ENCODE results near the gene CAMKV. TPM values are rescaled to one million over a fixed set of nuclear protein-coding genes. Genes with fewer than 3 reads are reported as not detected.

Gene CAMKV
- total and polyA plus RNA-seq, 8 donors, result 0.03 to 1.5 TPM; not detected in 6

DNA sequence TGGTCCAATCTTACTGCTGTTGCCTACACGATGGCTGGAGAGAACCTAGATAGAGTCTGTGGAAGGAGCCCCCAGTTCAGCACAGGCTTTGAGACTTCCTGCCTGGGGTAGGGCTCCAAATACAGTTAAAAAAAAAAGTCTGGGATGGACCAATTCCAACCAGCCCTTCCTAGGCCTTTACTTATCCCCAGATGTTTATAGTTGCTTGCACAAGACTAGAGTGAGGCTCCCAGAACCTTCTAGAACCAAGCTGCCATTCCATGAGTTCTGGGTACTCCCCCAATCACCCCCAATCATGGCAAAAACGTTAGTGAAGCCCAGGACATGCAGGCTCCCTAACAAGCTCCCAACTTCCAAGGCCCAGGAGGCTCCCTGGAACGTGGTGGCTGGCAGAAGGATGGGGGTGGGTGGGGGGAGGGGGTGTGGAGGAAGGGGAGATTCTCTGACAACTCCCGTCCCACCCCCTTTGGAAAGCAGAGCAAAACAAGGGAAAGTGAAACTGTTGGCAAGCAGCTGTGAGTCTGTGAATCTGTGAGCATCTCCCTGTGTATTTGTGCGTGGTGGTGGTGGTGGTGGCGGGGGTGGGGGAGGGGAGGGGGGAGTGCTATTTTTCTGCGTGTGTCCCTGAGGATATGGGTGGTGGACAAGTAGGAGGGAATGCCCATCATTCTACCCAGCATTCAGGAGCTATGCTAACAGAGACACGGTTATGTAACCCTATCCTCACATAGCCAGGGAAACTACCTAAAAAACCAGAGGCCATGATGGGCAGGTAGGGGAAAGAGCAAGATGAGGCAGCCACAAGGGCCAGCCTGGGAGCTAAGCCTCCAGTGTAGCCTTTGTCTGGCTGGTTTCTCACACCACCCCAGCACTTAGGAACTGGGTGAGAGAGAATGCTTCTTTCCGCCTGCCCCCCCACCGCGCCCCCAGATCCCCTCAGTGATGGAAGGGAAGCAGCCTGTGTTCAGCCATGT is 31.9 kb upstream of the CAMKV start:
- no peaks in the 10 kb centered on the region for H3K9me3 ChIP-seq
- intact Hi-C loops (cut with DNase I; ENCODE audit: low total_unique reads), result no loop called here
- peaks cover 37 to 88% (median 68%) of the 10 kb centered on the region in 4 donors for H3K4me1 ChIP-seq
- peak in 1 of 2 donors; percentile 73 for DNase-seq
- H3K36me3 ChIP-seq, result peaks cover 2 to 19% (median 17%) of the 10 kb centered on the region in 4 donors
- H3K27ac ChIP-seq, result peak overlapping the region; percentile 86 to 94 (median 90)
- no peak for TF ChIP-seq POLR2A (IDR thresholded peaks at IDR 0.05)
- no peak for TF ChIP-seq POLR2AphosphoS5 (IDR thresholded peaks at IDR 0.05)
- no peak for TF ChIP-seq CTCF (IDR thresholded peaks at IDR 0.05)
- no peak for TF ChIP-seq EP300 (IDR thresholded peaks at IDR 0.05)
- peak overlapping the region; percentile 40 to 54 (median 49) for H3K4me3 ChIP-seq
- H3K27me3 ChIP-seq, result no peaks in the 10 kb centered on the region
- 27 to 39% (median 31%) methylated on average over 10 to 11 of the region's 11 CpGs for WGBS, 5 donors

DNA sequence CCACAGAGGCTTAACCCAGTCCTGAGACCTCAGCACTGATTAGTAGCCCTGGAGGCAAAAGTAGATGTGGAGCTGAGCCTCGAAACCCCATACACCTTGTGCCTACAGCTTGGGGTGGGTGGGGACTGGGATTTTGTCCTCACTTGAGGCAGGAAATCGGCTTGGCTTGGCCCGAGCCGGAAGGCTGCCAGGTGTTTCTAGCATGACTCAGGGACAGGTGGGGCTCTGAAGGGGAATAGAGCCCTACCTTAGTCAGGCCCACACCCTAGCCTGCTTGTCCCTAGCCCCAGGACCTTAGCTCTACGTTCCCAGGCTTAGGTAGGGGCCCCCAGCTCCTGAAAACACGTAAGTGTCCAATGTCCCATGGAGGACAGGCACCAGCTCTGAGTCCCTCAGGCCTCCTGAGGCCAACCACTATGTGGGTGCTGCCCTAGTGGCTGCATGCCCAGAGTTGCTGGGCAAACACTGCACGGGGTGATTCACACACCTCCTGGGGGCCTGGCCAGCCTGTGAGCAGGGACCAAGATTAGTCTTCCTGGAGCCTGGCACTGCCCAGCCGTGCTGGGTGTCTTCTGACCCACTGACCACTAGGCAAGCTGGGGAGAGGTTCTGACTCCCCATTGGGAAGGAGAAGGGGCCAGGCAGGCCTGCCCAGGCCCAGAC is 30.9 kb upstream of the CAMKV start:
- 26 to 61% (median 32%) methylated on average over 4 to 8 of the region's 8 CpGs for WGBS, 5 donors
- peak overlapping the region; percentile 3 to 54 (median 34) for H3K4me3 ChIP-seq

GRCh38 chr3:49899815-49900214 is 30.1 kb upstream of the CAMKV start:
- Histone ChIP-seq H3K4me3 (peak overlapping the region in 3 of 4 donors; percentile 4 to 54 (median 16)), H3K4me1 (peaks cover 24 to 70% (median 50%) of the 10 kb centered on the region in 4 donors), H3K9me3 (no peaks in the 10 kb centered on the region), H3K27ac (peak overlapping the region; percentile 86 to 93 (median 90)), H3K27me3 (no peaks in the 10 kb centered on the region), H3K36me3 (peaks cover 18 to 38% (median 35%) of the 10 kb centered on the region in 4 donors)
- WGBS, 5 donors, result 64 to 83% (median 81%) methylated on average over 5 of the region's 5 CpGs
- DNase-seq, result peak in 1 of 2 donors; percentile 38
- intact Hi-C loops (cut with DNase I; ENCODE audit: low total_unique reads), result no loop called here
- TF ChIP-seq CTCF (IDR thresholded peaks at IDR 0.05), result peak in 1 of 7 experiments; percentile 8
- TF ChIP-seq POLR2A (IDR thresholded peaks at IDR 0.05), result no peak

More for the DNA sequence above, 30.9 kb upstream of the CAMKV start:
- peak; percentile 91 to 93 for DNase-seq
- peak overlapping the region; percentile 86 to 93 (median 90) for H3K27ac ChIP-seq
- TF ChIP-seq EP300 (IDR thresholded peaks at IDR 0.05) (no peak), POLR2A (IDR thresholded peaks at IDR 0.05) (peak in 1 of 4 donors; percentile 77), CTCF (IDR thresholded peaks at IDR 0.05) (peak in 2 of 7 experiments; percentile 8 to 25), POLR2AphosphoS5 (IDR thresholded peaks at IDR 0.05) (peak in 2 of 3 donors; percentile 82 to 95)
- H3K4me1 ChIP-seq, result peaks cover 31 to 78% (median 58%) of the 10 kb centered on the region in 4 donors
- no peaks in the 10 kb centered on the region for H3K9me3 ChIP-seq
- intact Hi-C loops (cut with DNase I; ENCODE audit: low total_unique reads), result no loop called here
- peaks cover 10 to 30% (median 27%) of the 10 kb centered on the region in 4 donors for H3K36me3 ChIP-seq
- H3K27me3 ChIP-seq, result no peaks in the 10 kb centered on the region

DNA sequence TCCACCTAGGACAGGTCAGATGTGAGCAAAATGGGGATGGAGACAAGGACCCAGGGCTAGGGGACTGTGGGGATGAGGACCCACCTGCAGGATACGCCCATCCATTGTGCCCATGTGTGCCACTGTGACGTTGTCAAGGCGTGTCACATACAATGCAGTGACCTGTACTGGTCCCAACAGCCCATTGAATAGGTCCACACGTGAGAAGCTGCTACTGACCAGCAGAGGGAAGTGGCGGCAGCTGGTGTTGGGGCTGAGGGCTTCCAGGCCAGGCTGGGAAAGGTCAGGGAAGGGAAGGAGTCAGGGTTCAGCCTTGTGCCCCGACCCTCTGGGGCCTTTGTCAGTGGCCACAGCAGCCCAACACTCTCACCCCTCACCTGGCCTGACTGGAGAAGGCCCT is 29.3 kb upstream of the CAMKV start:
- peak overlapping the region in 1 of 4 donors; percentile 54 for H3K4me3 ChIP-seq
- peaks cover 19 to 46% (median 44%) of the 10 kb centered on the region in 4 donors for H3K36me3 ChIP-seq
- 42 to 68% (median 58%) methylated on average over 6 of the region's 6 CpGs for WGBS, 5 donors
- intact Hi-C loops (cut with DNase I; ENCODE audit: low total_unique reads), result no loop called here
- TF ChIP-seq POLR2AphosphoS5 (IDR thresholded peaks at IDR 0.05) (no peak), POLR2A (IDR thresholded peaks at IDR 0.05) (no peak), EP300 (IDR thresholded peaks at IDR 0.05) (no peak), CTCF (IDR thresholded peaks at IDR 0.05) (no peak)
- no peaks in the 10 kb centered on the region for H3K27me3 ChIP-seq
- H3K9me3 ChIP-seq, result no peaks in the 10 kb centered on the region
- H3K27ac ChIP-seq, result peak overlapping the region in 4 of 5 donors; percentile 37 to 93 (median 66)
- peaks cover 15 to 61% (median 42%) of the 10 kb centered on the region in 4 donors for H3K4me1 ChIP-seq
- peak in 1 of 2 donors; percentile 31 for DNase-seq
